Activated gamma-delta T cell treated with Interleukin-2 at 50 U/mL for 16 hours (primary cell): ENCODE data around the gene SRRM2.

ENCODE experiments used
- DNase-seq: peaks from one replicate; pipeline ENCODE4 v3.0.0-alpha.2; 2020

Gene SRRM2

DNA sequence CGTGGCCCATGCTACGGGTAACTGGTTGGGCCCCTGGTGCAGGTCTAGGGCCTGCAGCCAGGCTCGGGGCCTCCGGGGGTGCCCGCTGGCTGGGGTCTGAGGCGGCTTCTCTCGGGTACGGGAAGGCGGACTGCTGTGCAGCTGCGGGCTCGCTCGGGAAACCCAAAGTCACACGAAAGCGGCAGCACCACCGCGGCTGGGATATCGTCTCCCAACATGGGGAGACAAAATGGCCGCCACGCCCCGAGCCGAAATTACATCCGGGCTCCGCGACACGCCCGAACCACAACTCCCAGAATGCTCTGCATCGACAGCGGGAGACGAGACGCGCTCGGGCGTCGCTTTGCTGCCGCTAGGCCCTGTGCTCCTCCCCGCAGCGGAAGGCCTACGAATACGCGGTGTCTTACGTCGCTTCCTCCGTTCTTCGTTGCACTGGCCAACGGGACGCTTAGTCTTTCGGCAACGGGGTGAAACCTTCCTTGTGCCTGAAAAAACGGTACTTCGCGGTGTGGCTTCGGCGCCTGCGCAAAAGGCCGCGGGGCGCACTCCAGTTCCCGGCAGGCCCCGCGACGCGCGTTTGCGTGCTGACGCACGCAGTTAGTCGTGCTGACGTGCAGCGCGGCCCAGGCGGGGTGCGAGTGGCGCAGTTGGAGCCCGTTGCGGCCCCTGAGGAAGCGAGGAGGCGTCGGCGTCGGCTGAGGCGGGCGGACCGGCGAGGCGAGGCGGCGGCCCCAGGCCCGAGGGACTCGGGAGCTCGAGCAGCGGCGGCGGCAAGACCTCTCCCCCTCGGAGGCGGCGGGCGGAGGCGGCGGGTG is at the start of gene SRRM2:
Gene SRRM2 (plus strand): TSS at position 604 of the 815 bp plus-strand sequence. CDS start 3,727 bp downstream, outside the sequence.
- DNase-seq: peak; percentile 93

DNA sequence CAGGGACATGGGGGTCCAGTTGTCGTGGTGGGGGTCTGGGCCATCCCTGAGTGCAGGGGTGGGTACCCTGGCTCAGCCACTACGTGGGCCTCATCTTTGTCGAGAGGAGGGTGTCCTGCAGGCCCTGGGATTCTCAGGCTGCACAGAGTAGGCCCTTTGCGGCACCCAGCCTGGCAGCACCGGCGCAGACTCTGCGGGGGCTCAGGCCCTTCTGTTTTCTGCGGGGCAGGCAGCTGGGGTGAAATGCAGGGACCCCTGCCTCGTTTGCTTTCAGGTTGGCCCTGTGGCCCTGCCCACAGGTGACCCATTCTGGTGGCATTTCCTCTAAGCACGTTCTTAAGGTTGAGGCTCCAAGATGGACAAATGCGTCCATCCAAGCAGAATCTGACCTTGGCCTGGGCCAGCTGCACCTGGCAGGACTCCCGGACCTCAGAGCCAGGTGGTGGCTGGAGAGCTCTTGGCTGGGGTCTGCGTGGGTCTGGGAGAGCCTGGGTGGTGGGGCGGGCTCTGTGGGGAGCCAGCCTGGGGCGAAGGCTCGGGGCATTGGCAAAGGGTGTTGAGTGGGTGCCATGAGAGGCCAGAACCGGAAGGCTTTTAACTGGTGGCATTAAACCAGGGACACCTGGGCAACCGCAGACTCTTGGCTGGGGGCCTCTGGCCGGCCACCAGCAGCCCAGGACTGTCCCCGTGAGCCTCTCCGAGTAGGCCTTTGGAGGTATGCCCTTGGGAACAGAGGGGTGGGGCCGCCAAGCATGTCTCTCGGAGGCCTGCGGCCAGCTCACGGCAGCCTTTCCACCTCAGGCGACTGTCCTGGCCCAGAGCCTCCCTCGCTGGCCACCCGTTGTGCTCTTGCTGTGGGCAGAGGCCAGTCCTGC is 49.3 kb upstream of the SRRM2 start:
- DNase-seq: no peak

DNA sequence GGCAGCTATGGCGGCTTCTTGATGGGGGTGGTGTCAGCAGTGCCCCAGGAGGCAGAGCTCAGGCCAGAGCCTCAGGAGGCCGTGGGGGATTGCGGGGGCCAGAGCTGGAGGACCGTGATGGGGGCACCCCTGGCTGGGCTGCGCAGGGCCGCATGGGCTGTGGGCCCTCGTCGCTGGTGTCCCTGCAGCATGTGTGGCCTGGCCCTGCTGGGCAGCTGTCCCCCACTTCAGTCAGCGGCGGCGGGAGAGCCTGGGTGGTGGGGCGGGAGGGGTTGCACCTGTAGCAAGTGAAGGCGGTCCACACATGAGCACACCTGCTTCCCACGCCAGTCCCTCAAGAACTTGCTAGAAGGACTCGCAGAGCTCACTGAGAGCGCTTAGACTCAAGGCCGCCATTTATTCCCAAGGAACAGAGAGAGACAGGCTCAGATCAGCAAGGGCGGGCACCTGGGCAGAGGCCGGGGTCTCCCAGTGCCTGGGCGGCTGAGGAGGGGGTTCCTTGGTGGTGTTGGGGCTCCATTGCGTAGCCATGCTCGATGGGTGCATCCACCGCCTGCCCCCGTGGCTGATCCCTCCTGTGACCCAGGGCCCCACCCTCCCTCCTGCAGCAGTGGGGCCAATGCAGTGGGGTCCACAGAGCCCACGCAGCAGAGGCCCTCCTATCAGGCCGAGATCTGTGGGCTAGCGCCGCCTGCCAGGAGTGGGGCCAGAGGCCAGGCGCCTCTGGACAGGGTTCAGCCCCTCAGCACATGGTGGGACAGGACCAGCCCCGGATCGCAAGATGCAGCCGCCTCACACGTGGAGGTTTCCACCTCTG is 48.1 kb upstream of the SRRM2 start:
- DNase-seq: no peak

DNA sequence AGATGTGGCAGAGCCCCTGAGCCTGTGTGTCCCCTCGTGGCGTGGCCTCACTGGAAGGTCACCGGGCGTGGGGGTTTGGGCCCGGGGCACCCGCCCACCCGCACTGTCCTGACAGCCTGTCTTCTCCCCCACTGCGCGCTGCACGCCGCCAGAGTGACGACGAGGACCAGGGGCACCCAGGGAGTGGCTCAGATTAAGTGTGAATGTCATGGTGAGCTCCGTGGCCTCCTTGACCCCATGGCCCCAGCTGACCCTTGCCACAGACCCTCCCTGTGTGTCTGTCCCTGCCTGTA is 47.5 kb upstream of the SRRM2 start:
- DNase-seq: no peak

DNA sequence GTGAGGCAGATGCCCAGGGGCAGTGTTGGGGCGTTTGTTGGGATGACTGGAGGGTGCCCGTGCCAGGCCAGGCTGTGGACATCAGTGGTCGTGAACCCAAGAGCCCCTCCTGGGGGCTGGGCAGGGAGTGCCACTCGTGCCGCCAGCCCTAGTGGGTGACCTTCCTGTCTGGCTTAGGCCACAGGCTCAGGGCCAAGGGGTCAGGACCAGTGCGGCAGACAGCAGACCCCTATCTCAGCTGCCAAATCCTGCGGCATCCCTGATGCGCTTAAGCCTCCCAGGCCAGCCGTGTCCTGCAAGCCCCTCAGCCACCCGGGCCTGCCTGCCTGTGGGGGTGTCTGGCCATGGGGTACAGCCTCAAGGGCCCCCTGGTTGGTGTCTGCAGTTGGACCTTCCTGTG is 47.1 kb upstream of the SRRM2 start:
- DNase-seq: no peak

DNA sequence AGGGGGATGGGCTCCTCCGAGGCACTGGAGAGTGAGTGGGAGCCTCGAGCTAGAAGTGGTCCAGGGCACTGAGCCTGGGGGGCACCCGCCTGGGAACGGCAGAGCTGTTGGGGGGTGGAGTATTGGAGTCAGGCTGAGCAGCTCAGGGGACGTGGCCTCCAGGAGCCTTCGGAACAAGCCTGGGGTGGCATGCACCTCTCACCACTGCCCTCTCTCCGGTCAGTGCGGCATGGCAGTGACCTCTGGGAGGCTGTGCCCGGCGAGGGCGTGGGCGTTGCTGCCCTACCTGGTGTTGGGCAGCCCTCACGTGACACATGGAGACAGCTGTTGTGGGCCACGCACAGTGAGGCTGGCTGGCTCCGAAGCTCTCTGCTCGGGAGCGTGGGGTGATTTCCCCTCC is 46.4 kb upstream of the SRRM2 start:
- no peak for DNase-seq

DNA sequence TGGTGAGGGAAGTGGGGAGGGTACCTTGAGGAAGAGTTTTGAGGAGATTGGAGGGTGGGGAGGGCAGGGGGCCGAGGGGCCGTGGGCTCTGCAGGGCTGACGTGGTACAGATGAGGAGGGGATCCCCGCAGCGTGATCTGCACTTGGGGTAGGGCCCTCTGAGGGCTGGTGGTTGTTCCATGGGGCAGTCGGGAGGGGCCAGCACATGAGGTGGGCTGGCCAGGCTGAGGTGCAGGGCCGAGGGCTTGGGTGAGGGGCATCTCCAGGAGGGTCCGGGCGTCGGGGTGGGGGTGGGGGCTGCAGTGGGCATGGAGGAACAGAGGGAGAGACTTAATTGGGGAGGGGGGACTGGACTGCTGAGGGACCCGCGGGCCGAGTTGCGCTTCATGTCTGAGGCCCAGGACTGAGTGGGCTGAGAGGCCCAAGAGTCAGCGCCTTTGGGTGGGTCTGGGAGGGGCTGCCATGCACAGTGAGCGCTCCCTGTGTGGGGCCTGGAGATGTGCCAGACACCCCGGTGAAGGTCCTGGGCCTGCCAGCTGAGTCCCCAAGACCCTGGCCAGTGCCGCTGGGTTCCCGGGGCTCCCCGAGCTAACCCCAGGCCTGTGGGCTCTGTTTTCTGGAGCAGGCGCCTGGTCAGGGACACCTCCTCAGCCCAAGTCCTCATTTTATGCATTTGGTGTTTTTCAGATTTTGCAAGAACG is 45.7 kb upstream of the SRRM2 start:
- no peak for DNase-seq

DNA sequence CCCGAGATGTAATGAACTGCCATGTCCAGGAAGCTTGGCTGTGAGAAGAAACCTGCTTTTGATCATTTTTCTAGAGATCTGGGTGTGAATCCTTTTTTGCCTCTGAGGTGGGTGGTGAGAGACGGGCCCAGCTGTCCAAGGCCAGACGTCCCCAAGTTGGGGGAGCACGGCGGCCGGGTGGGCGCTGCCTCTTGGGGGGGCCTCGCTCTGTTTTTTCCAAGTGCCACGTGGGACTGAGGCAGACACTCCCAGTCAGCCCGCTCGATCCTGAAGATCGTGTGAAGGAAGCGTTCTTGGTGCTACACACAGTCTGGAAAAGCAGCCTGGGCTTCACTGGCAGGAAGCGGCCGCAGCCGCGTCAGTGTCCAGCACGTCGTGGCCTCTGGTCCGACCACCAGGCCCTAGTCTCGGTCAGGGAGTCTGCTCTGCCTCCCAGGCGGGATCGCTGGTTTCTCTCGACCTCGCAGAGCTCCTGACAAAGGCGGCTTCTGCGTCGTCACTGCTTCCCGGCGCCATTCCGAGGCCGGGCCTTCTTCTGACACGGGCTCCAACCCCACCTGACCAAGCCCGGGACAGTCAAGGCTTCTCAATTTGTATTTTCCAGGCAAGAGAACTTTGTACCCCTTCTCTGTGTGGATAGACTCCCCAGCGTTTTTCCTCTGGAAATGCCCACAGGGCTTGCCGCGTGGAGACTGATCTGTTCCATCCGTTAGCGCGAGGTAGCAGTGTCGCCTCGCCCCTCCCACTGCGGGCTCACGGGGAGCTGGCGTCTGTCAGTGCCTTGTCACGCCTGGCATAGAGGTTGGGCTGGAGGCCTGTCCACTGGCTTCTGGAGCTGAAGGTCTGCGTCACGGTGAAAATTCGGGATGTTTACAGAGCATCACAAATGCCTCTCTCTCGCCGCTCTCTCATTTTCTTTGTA is 44.8 kb upstream of the SRRM2 start:
- no peak for DNase-seq

DNA sequence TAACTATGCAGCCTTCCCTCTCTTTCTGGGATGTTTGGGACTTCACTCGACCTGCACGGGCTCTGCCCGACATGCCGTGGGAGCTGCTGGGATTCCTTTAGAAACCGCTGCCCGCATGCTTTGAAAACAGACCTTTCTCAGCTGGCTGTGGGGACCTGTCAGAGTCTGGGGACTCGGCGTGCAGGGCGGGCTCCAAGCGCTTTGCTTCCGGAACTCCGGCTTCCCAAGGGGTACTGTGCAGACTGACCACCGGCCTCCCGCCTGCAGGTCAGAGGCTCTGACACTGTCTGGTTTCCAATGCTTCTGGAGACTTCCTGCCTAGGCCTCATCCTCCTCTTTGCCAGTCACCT is 44.2 kb upstream of the SRRM2 start:
- DNase-seq: no peak

DNA sequence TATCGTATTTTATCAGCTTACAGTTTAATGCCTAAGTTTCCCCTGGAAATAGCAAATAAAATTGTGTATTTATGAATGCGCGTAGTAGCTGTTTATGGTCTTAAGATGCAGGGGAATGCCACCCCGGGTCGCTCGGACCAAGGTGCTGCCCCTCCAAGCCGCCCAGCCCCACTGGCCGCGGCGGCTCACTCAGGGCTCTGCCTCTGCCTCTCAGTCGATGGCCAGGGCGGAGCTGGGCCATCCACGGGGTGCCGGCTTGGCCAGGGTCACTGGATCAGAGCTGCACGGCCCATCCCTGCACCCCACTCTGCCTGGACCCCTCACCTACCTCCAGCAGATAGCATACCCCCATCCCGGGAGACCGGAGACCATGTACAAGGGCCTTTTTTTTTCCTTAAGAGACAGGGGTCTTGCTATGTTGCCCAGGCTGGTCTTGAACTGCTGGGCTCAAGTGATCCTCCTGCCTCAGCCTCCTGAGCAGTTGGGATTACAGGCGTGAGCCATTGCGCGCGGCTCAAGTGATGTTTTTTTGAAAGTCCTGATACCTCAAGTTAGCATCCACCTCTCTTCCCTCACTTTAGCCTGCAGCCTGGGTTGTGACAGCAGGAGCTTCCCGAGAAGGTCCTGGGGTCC is 43.4 kb upstream of the SRRM2 start:
- DNase-seq: no peak

DNA sequence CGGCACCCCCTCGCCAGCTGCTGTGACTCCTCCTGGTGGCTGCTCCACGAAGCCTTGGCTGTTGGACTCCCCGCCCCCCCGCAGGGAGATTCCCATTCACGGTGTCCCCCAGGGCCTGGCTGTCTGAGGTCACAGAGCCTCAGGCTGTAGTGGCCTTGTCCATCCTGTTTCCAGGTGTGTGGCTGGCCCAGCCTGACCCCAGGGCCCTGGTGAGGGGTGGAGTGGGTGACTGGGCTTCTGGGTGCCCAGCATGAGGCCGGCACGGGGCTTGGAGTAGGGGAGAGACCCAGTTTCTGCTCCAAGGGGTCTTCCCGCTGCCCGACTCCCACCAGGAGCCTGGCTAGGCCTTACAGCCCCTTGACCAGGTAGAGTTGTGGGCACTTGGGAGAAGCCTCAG is 42.9 kb upstream of the SRRM2 start:
- no peak for DNase-seq

DNA sequence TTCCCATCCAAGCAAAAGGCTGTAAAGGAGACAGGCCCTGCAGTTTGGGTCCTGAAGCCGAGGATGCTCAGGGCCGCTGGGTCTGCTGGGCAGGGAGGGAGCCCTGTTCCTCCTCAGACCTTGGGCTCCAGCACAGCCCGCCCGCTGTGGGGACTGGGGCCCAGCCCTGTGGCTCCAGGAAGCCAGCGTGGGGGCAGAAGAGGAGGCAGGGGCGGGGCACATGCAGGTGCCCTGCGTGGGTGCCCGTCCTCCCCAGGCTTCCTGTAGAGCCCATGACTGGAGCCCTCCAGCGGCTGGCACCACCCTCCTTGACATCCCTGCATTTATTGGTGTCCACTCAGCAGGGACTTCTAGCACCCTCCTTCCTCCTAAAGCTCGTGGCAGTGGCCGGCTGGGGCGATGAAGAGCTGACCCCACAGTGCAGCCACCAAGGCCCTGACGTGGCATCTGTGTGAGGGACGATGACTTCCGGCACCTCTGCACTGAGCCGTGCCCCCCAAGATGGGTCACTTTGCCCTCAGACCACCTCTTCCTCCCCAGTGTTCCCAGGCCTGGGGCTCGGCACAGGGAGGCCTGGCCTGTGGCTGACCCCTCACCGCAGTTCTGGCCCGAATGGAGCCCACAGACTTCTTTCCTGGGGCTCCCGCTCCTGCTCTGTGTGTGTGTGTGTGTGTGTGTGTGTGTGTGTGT is 42.3 kb upstream of the SRRM2 start:
- no peak for DNase-seq

DNA sequence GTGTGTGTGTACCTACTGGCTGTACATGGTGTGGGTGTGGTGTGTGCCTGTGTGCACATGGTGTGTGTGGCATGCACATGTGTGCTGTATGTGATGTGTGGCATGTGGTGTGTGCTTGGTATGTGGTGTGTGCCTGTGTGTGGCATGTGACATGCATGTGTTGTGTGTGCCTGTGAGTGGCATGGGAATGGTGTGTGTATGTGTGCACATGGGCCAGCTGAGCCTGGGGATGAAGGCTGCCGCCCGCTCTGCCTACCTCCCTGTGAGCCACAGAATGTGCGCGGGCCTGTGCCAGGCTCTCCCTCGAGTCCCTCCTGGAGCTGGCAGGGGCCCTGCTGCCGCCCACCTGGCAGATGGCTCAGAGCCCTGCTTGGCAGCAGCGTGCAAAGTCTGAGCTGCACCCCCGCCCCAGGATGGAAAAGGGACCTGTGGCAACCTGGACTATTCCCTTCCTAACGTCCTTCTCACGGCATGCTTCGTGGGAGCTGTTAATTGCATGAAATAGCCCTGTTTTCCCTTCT is 41.7 kb upstream of the SRRM2 start:
- DNase-seq: no peak

DNA sequence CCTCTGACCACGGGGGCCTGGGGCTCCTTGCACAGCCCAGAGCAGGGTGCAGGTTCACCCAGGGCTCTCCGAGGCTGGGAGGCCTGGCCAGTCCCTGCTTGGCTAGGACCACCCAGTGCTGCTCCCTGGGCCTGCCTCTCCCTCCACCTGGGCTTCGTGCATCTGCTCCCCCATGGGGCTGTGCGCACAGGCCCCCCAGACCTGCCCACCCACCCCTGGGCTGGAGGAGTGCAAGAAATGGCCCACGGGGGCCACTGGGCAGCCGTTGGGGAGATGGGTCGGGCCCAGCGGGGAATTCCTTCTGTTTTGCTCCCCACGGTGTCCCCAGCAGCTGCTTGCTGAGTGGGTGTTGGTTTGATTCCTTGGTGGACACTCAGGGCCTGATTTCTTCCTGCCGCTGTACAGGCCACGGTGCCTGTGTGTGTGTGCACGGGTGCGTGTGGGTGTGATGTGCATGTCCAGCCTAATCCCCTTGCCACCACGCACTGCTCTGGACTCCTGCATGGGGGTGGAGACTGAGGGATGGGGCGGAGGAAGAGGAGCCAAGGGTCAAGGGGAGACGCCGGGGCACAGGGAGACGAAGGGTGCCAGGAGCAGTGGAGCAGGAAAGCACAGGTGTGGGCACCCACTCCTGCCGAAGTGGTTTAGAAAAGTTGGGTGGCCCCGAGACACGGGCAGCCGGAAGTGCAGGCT is 40.9 kb upstream of the SRRM2 start:
- no peak for DNase-seq

DNA sequence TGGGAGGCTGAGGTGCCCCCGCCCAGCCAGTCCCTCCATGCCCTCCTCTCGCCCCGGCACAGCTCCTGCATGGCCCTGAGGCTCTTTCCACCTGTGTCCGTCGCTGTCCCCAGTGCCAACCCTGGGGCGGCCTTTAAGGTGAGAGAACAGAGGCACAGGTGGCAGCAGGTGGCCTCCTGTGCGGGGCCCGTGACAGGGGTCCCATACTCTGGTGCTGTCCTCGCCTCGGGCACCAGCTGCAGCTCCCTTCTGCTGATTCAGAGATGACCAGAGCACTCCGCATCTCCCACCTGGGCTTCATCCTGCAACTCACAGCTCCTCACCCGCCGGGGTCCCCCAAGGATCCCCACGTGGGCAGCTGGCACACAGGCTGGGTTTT is 40.4 kb upstream of the SRRM2 start:
- DNase-seq: no peak

DNA sequence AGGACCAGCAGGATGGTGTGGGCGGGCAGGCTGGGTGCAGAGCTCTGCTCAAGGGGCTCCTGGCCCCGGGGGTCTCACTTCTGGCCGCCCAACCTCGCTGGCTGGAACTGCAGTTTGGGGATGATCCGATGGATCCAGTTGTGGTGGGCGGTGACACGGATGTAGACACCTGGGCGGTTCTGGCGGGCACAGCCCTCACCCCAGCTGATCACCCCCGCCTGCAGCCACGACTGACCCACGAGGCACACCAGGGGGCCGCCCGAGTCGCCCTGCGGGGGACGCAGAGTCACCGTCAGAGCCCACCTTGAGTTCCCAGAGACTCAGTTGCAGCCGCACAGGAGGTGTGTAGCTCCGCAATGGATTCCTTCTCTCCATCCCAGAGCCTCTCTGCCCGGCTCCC is 39.9 kb upstream of the SRRM2 start:
- DNase-seq: no peak

DNA sequence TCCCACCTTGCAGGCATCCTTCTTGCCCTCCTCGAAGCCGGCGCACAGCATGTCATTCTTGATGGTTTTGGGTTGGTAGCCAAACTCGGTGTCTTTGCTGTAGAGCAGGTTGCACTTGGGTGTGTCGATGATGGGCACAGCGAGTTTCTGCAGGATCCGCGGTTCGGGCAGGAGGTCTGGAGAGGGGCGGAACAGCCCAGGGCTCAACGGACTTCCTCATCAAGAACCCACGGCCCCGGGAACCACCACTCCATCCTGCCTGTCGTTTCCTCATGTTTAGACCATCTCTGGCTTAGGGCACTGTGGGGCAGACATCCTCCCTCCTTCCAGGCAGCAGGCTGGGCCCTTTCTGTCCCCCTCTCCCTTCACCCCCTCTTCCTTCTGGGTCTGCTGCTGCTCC is 38.9 kb upstream of the SRRM2 start:
- DNase-seq: no peak

DNA sequence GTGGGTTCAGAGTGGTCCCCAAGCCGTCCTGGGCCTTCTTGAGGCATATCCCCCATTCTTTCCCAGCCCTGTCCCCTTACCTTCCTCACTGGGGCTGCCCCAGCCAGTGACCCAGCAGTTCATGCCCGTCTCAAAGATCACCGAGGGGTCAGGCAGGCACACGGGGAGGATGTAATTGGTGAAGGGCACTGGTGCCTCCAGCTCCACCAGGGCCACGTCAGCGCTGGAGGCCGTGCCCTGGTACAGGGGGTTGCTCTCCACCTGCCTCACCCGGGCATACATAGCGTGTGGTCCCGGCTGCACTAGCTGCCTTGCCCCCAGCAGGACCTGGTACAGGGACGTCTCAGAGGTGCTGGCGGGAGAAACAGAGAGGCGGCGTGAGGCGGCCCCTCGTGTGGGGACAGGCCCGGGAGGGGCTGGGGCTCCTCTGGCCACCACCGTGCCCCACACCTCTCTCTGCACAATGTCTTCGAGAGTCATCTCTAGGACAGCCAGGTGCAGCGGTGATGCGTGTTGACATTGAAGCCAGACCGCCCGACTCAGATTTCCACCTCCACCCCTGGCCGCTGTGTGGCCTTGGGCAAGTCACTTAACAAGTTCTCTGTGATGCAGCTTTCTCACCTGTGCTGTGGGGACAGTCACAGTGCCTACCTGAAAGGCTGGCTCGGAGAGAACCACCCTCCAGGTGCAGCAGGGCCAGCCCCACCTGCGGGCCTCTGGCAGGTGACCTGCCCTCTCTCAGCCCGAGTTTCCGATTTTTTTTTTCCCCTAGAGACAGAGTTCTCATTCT is 38.3 kb upstream of the SRRM2 start:
- no peak for DNase-seq

DNA sequence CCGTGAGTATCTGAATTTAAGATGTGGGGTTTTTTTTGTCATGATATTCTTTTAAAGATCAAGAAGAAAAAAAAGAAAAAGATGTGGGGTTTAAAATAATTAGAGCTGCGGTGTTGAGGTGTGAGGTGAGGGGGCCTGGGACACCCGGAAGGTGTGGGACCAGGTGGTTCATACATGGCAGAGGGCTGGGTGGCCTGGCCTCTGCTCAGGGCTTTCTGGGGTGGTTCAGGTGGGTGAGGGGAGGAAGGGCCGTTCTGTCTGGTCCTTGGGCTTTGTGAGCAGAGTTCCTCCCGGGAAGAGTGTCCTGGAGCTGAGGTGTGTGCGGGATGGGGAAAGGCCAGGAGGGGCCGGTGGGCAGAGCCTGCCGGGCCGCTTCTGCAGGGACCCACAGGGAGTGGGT is 37.4 kb upstream of the SRRM2 start:
- DNase-seq: no peak
